ENCODE data around the gene PON2.

Gene PON2

DNA sequence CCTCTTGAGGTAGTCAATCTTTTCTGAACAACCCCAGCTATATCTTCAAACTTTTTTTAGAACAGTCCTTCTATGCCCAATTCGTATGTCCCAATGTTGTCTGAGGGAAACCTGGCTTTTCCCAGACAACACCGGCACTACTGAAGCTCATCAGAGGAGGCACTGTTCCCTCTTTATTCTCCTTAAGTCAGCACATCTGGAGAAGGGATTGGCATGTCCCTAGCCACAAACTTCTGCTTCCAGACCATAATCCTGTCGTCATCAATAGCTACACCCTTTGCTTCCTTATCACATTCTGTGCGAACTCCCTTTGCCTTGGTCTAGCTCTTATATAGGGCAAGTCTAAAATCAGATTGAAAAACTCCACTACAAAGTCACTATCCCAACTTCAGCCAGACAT, 61.5 kb downstream of the PON2 start:
- H3K27me3 Mint-ChIP-seq: no peaks in the 10 kb centered on the region
- H3K9me3 Mint-ChIP-seq: peaks cover 8% of the 10 kb centered on the region
- intact Hi-C loops (cut with micrococcal nuclease): no loop called here

DNA sequence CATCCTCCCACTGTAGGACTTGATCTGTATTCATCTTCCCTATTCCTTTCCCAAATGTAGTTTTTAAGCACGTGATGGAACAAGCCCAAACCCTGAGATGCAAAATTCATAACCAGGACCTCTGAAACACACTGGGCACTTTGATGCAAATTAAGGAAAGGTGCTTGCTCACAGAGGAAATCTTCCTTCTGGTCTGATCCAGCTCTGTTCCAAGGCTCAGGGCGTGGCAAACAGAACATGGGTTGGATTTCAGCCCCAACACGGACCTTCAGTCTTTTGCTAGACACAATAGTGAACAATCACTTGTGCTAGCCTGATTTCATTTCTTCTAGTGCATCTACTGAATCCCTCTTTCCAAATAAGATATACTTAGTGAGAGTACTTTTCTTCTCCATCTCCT, 66.6 kb downstream of the PON2 start:
- Mint-ChIP-seq H3K4me3 (no peak overlapping the region), H3K27ac (no peak overlapping the region), H3K36me3 (ENCODE audit: low read depth) (no peaks in the 10 kb centered on the region), H3K9me3 (no peaks in the 10 kb centered on the region), H3K27me3 (no peaks in the 10 kb centered on the region), H3K4me1 (ENCODE audit: low read depth) (no peaks in the 10 kb centered on the region)
- intact Hi-C loops (cut with micrococcal nuclease): no loop called here

More for the DNA sequence above, 61.5 kb downstream of the PON2 start:
- Mint-ChIP-seq H3K4me1 (ENCODE audit: low read depth) (peaks cover 5% of the 10 kb centered on the region), H3K4me3 (no peak overlapping the region), H3K36me3 (ENCODE audit: low read depth) (no peaks in the 10 kb centered on the region), H3K27ac (no peak overlapping the region)

DNA sequence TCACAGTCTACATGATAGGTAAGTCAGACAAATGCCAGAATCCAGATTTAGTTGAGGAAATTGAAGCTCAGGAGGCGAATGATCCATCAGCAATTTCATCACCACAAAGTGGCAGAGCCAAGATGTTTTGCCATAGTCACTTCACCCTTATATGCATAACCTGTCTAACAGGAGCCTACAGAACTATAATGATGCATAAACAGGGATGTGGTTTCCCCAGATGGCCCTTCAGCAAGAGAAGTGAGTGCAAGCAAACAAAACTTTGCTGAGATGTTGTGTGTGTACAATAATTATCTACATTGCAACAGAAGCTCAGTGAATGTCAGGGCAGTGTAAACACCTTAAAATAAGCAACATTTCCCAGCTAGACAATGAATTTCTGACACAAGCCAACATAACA, 67.2 kb downstream of the PON2 start:
- Mint-ChIP-seq H3K27ac (no peak overlapping the region), H3K9me3 (no peaks in the 10 kb centered on the region), H3K36me3 (ENCODE audit: low read depth) (no peaks in the 10 kb centered on the region), H3K4me1 (ENCODE audit: low read depth) (no peaks in the 10 kb centered on the region), H3K27me3 (no peaks in the 10 kb centered on the region), H3K4me3 (no peak overlapping the region)
- intact Hi-C loops (cut with micrococcal nuclease): no loop called here

GRCh38 chr7:95365151-95365550, 69.7 kb downstream of the PON2 start:
- Mint-ChIP-seq H3K27ac (no peak overlapping the region), H3K9me3 (no peaks in the 10 kb centered on the region), H3K4me1 (ENCODE audit: low read depth) (no peaks in the 10 kb centered on the region), H3K4me3 (no peak overlapping the region), H3K36me3 (ENCODE audit: low read depth) (no peaks in the 10 kb centered on the region), H3K27me3 (no peaks in the 10 kb centered on the region)
- intact Hi-C loops (cut with micrococcal nuclease): no loop called here

GRCh38 chr7:95357623-95358022, 77.2 kb downstream of the PON2 start:
- intact Hi-C loops (cut with micrococcal nuclease): no loop called here
- H3K4me3 Mint-ChIP-seq: no peak overlapping the region
- H3K36me3 Mint-ChIP-seq (ENCODE audit: low read depth): no peaks in the 10 kb centered on the region
- no peak overlapping the region for H3K27ac Mint-ChIP-seq
- no peaks in the 10 kb centered on the region for H3K27me3 Mint-ChIP-seq
- H3K9me3 Mint-ChIP-seq: no peaks in the 10 kb centered on the region
- H3K4me1 Mint-ChIP-seq (ENCODE audit: low read depth): no peaks in the 10 kb centered on the region

All from dendritic cell treated with granulocyte-macrophage colony-stimulating factor and Interleukin-4, amounts not matched to agents 40 ng/mL and 50 ng/mL, for 4 days (primary cell).